DMS53 treated with DMSO at 0.1 percent for 48 hours (cell line): ENCODE measurements around the gene XXYLT1.

Experiments
- DNase-seq: peaks from one replicate; lab custom pipeline; 2025; ENCODE audit not compliant: unreplicated experiment; lab: John Stamatoyannopoulos, UW

The XXYLT1 gene

DNA sequence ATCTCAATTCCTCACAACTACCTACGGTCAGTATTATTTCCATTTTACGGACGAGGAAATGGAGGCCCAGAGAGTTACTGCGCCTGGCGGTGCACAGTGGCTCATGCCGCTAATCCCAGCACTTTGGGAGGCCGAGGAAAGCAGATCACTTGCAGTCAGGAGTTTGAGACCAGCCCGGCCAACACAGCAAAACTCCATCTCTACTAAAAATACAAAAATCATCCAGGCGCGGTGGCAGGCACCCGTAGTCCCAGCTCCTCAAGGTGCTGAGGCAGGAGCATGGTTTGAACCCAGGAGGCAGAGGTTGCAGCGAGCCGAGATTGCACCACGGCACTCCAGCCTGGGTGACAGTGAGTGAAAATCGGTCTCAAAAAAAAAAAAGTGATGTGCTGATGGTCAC lies 187.3 kb downstream of the XXYLT1 start:
- DNase-seq, result no peak

DNA sequence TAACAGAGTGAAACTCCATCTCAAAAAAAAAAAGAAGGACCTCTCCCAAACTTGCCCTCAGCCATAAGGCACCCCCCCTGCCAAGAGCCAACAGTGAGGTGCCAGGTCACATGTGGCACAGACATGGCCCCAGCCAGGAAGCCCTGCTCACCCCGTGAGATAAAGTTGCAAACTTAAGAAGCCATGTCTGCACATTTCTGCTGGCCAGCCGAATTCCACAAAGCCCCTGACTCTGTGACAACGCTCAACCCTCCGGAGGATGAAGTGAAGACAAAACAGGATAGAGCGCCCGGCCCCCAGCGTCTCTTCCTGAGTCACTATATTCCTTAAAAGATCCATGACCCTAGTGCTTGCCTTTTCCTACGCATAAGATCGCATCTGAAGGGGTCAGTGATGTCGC lies 188.1 kb downstream of the XXYLT1 start:
- no peak for DNase-seq

DNA sequence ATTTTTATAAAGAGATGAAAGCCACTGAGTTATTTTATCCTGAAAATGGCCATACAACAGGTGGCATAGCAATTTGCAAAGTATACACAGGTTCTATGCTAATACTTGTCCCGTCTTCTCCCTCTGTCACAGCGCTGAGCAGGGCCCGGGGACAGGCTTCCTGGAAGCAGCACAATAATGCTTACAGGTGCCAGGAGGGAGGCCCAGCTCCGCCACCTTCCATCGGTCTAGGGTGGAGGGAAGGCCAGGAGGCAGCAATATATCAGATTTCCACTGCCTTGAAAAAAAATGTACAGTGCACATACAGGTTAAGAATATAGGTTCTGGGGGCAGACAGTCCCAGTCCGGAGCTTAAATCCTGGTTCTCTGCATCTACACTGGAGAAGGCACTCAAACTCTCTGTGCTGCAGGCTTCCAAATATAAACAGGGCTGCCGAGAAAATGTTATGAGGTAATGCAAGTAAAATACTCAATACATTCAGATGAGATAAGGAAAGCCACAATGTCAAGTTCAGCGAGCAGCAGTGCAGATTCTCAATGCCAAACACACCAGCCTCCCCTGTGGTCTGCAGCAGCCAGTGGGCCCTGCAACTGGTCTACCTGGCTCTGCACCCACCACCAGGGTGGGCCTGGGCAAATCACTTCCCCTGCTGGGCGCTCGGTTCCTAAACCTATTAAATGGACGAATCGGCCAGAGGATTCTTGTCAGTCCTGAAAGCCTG lies 189.6 kb downstream of the XXYLT1 start:
- DNase-seq, result no peak

DNA sequence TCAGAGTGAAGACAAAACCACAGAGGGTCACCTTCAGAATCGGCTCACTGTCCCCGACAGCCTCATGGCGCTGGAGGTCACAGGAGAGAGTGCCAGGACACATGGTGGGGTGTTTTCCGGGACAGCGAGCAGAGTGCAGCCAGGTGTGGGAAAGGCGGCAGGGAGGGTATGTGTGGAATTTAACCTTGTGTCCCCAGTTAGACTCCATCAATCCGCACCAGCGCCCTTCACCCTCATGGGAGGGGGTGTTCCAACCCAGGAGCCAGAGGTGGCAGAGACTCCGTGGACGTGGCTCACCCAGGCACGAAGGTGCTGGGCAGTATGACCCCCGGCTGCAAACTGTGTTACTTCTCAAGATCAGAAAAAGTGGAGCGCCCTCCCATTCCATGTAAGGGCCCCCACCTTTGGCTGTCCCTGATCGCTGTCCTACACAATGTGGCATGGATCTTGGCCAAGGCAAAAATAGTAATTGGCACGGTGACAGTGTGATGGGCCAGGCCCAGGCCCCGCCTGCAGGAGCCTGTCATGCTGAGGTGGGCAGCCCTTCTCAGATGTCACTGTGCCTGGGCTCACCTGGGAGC lies 190.3 kb downstream of the XXYLT1 start:
- no peak for DNase-seq

DNA sequence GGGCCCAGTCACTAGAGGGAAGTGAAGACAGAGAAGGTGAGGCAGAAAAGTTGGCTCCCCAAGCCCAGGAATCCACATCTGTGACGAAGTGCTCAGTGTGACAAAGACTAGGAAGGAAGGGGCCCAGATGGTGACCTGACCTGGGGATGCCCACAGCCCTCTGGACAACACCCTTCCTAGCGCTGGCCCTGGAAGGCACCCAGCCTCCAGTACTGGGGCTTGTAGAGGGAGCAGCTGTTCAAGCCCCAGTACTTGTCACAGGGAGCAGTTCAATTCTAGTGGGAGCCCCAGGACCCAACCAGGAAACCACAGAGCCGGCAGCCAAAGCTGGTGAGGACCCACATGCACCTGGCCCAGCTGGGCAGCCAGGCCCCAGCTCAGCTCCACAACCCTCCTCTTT lies 190.8 kb downstream of the XXYLT1 start:
- no peak for DNase-seq

DNA sequence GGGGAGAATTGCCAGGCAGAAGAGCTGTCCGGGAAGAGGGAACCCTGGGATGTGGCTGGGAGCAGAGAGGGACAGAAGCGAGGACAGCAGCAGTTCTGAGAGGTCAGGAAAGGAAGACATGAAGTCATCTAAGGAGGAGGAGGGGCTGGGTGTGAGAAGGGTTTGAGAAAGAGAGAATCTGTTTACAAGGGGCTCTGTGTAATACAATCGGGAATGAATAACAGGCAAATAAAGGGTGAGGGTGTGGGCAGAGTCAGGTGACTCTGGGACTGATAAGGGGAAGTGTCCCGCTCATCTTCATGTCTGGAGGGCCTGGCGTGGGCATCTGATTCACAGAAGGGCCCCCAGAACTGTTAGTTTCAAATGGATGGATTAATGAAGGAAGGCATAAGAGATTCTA lies 191.3 kb downstream of the XXYLT1 start:
- DNase-seq, result no peak

DNA sequence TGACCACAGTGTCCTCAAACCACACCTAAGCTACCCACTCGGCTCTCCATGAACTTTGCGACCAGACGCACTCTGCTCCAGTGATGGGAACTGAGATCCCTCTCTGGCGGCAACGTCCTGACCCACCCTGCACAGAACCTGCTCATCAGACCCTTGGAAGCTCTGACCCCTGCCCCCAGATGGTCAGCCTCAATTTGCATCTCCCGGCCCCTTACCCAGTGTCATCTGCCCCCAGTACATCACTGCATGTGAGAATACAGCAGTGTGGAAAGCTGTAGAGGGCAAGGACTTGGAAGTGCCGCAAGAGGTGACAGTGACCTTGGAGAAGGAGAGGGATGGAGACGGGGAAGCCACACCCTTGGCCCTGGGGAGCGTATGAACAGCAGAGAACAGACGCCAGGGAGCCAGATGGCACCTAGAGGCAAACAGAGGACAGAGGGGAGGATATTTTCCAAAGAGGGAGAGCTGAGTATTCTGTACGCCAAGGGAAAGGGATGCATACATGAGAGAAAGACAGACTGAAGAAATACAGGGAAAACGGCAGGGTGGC lies 192.0 kb downstream of the XXYLT1 start:
- DNase-seq, result no peak

DNA sequence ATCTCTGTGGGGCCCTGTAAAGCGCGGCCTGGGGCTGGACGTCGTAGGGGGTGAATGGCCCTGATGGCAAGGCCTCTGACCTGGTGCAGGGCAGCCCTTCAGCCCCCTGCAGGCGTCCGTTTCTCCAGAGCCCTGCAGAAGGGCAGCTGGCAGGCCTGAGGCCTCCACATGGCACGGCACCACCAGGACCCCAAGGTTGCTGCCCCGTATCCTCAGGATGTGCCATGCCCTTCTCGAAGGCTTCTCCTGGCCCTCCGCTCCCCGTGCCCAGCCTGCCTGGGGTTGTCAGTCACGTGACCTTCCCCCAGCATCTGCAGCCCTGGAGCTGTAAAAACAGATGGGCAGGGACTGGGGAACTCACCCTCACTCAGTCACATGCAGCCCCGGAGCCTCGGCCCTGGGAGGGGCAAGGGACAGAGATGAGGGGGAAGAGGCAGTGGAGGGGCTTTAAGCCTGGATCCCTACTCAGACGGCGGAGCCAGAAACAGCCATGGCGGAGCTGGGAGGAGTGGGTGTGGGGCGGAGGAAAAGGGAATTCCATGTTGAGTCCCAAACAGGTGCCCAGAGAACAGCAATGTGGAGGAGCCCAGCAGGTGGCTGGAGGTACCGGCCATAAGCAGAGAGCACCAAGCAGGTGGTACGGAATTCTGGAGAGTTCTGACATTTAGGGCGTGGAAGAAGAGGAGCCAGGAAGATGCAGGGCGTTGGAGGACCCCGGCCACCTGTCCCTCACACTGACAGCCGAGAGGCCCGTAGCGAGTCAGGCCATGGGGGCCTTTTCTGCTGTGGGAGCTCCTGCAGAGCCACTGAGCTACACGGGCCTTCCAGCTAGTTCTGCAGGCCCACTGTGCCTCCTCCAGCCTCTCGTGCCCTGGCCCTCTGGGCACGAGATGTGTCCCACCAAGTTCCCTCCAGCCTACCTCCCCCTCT lies 193.1 kb downstream of the XXYLT1 start:
- DNase-seq, result no peak

DNA sequence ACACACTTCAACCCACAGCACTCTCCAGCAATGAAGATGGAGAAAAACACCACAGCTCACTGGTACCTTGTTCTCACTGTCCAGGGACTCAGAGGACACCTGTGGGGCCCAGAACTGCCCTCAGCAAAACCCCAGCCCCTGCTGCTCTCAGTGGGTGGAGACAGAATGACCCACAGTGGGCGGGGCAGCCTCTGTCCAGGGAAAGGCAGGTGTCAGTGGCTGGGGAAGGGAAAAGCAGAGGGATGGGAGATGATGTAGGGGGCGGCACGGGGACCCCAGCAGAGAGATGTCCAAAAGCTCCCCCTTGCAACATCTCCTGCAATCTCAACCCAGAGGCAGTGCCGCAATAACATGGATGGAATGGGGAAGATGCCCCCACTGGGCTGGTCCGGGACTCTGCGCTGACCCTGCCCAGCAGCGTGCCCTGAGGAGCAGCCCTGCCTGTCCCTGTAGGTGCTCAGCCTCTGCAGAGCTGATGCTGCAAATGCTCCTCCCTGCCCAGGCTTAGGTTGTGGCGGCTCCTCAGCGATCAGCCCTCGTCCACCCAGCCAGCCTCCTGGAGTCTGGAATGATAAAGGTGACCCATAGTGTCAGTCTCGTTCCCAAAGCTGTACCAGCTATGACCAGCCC lies 193.9 kb downstream of the XXYLT1 start:
- DNase-seq, result no peak

DNA sequence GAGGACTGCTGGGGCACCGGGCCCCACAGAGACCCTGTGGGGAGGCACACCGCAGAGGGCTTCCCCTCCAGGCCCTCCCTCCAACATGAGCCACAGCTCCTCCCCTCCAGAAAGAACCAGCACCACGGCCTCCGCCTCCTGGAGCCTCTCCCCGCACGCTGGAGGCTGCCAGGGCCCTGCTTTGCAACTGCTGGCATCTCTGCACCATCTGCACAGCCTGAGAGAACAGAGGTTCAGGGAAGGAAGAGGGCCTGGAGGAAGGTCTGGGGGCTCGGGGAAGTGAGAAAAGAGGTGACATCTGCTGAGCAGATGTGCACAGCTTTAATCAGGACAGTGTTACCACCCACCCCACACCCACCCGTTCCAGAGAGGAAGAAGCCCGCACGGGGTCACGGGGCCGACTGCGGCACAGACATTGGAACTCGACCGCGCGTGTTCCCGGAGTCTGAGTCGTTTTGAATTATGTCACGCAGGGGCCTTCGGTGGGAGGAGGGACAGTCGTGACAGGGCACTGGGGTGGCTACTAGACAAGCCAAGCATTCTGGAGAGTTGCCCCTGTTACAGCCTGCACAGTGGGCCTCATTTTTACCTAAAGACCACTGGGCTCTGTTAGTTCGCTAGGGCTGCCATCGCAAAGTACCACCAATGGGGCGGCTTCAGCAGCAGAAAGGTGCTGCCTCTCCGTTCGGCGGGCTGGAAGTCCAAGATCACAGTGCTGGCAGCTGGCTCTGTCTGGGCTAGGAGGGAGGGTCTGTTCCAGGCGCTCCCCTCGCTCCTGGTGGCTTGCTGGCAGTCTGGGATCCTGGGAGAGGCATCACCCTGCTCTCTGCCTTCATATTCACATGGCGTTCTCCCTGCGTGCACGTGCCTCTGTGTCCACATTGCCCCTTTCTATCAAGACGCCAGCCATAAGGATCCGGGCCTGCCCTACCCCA lies 194.8 kb downstream of the XXYLT1 start:
- no peak for DNase-seq

DNA sequence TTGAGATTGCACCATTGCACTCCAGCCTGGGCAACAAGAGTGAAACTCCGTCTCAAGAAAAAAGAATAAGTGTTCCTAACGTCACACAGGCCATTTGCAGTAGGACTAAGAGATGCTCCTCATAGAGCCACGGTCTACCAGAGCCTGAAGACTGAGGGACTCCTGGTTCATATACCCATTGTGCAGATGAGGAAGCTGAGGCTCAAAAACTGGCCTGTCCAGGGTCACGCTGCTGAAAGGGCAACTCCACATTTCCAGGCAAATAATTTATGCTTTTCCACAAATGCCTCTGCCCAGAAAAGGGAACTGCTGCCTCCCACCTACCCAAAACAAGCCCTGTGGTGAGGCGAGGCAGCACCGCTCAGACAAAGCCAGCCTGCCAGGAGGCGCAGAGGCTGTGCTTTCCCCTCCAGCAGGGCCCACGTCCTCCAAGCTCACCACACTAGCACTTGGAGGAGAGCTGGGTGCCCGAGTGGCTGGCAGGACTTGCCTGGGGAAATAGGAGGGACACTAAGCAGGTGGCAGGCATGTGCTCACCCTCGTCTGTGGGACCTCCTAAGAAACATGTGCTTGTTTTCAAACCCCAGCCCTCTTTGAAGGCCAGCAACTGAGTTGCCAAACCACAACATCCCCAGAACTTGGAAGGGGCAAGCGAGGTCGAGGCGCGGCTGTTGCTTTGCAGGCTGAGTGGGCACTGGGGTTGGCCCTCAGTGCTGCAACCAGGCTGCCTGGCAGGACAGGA lies 195.6 kb downstream of the XXYLT1 start:
- DNase-seq, result no peak

DNA sequence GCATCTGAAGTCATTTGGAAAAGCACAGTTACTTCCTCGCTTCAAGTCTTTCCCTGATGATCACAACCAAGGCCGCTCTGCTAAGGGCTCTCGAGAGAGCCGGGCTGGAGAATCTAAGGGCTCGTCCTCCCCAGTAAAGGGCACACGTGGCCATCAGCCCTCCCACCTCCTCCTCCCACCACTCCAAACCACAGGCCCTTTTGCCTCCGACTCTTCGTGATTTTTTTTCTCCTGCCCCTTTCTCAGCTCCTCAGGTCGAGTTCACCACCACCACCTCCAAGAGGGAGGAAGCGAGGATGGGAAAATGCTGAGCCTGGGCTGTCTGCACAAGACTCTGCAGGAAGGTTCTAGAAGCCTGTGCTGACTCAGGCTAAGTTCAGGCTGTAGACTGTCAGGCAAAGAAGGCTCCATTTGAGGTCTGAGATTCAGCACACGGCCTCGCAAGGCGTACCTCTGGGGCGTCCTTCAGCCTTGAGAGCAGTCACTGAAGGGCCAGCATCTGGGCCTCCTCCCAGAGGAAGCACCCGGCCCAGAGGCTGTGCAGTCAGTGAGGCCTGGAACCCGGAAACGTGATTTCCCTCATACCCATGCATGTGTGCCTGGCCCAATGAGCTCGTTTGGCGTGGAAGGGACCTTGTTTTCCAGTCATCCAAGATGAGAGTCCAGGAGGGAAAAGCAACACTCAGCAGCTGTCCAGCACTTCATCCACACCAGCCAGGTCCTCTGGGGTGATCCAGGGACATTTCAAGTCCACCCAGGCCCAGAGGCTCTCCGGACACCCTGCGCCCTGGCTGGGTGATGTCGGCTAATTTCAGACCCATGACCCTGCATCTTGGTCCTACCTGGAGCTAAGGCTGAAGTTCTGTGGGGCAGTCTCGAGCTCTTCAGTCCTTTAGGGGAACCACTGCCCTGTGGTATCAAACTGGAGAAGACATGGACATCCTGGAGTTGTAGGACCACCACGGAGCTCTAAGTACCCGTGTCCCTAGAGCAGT lies 196.8 kb downstream of the XXYLT1 start:
- DNase-seq, result no peak

DNA sequence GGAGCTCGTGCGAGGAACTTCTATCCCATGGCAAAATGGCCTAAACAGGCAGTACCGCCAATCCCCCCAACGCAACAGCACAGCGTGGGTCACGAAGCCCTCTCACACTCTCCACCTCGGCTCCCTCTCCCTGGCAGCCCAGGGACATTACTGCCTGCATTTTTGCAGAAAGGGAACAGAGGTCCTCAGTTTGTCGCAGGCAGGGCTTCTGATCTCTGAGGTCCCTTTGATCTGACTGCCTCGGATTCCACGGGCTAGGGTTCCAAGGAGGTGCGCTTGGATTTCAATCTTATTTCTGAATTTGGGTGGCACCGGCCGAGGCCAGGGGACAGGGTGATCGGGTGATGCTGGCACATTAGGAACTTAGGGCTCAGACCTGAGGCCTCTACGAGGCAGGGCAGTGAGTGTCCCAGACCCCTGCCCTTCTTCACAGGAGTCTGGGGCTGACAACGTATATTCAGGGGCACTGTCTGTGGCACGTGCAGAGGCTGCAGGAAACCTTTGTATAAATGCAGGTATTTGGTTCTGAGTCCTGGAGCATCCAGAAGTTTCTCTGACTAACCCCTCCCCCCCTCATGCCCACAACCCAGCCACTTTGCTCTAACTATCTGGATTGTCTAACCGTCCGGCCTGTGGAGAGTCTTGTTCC lies 197.9 kb downstream of the XXYLT1 start:
- no peak for DNase-seq

DNA sequence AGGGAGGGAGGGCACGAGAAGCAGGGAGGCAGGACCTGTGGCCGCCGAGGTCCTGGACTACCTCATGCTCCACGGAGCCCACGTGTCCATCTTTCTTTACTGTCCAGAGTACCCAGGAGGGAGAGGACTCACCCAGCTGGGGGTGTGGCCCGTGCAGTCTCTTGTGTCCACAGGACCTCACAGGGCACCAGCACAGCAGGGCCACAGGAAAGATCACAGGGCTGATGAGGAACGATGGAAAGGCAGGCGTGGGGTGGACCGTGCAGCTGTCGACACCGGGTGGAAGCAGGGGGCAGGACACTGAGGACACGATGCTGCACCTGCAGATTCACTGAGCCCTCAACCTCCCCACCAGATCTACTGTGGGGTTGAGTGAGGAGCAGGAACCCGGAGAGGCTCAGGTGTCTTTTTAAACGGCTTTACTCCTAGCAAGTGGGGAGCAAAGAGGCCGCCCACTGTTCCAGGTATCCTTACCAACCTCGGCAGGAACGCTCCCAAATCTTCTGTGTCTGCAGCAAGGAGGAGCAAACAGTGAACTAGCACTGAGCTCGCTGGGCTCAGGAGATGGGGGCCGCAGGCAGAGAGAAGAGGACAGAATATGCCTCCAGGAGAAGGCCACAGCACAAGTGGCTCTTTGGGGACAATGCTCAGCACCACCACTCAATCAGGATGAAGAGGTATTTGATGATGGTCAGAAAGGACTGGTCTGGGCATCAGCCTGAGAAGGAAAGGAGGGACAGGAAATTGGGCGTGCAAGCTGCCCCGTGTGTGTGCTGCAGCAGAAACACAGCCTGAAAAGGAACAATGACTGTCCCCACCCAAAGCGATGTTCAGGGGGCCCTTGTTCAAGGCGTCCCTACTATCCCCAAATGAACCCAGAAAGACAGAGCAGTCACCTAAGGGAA lies 198.8 kb downstream of the XXYLT1 start:
- no peak for DNase-seq

DNA sequence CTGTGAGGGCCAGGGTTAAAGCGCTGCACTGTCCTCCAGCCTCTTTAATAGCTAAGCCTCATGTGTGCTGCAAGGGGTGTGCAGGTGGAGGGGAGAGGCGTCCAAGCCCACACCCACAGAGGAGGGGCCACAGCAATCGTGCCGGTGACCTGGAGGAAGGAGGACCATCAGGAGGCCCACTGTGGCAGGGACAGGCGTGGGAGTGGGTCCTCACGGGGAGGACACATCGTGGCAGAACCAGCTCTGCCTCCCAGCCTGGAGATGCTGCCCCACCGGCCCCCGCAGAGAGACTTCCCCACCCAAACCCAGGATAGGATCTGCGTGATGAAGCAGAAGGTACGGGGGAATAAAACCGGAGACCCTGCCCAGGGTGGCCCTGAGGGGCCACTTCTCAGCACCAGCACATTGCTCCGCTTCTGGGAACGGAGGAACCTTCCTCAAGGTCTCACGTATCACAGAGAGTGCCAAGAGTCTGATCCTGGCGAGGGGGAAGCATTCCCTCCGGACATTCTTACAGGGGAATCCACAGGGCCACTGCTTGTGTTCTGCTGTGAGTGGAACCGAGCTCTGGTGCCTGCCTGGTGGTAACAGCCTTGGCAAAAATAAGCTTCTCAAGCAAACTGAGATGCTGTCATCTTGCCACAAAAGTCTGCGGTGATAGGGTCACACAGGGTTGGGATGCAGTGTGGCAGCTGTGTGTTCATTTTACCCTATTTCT lies 199.8 kb downstream of the XXYLT1 start:
- DNase-seq, result no peak

DNA sequence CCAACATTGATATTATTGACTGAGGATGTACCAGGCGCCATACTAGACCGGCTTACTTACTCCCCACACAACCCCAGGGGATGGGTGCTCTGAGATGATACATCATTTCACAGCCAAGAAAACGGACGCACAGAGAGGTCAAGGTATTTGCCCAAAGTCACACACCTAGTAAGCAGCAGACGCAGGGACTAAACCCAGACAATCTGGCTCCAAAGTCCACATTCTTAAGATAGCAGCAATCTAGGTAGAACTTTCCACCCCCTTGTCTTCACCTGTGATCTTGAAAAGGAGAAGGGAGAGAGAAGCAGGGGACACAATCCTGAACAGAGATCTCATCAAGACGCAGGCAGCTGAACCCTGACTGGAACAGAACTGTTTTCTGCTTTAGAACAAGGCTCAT lies 200.6 kb downstream of the XXYLT1 start:
- no peak for DNase-seq
